Measurements from ENCODE around the gene MED9.

- TF ChIP-seq CTCF (IDR thresholded peaks at IDR 0.05) (no peak), POLR2A (IDR thresholded peaks at IDR 0.05) (no peak), EP300 (IDR thresholded peaks at IDR 0.05) (no peak)
Measured at GRCh38 chr17:17508646-17509591, 32.1 kb downstream of the MED9 start.

Data from upper lobe of left lung (tissue), 4 donors.